Fibroblast of villous mesenchyme (primary cell): ENCODE data around the gene SCN1B. TPM values are rescaled to one million over a fixed set of nuclear protein-coding genes. Genes with fewer than 3 reads are reported as not detected.
"Not testable (repeated sequence)": the region's sequence is repeated elsewhere in the genome, so short reads cannot be mapped to it uniquely, and the experiment has no call there.

Source experiments
- DNase-seq: peaks from one replicate; pipeline ENCODE4 v3.0.0-alpha.2; 2010; ENCODE audit warnings: low read depth
- H3K4me3 ChIP-seq: 2 replicates; pipeline ENCODE4 v1.5.1; 2011; ENCODE audit warnings: low read depth, mild to moderate bottlenecking, low read length
- CTCF ChIP-seq: IDR thresholded peaks from 2 replicates; pipeline ENCODE4 v1.5.1; 2012; ENCODE audit warnings: low read depth, mild to moderate bottlenecking, low read length; ENCODE audit not compliant: insufficient read depth
- total RNA-seq: library from RNA; depleted of rRNA; stranded (reverse); fragments of >200 nt; gene quantifications from 2 replicates; pipeline ENCODE4 v1.2.3, GENCODE V29; 2012

Gene SCN1B
- total RNA-seq, 1 donor = 2.6 TPM

DNA sequence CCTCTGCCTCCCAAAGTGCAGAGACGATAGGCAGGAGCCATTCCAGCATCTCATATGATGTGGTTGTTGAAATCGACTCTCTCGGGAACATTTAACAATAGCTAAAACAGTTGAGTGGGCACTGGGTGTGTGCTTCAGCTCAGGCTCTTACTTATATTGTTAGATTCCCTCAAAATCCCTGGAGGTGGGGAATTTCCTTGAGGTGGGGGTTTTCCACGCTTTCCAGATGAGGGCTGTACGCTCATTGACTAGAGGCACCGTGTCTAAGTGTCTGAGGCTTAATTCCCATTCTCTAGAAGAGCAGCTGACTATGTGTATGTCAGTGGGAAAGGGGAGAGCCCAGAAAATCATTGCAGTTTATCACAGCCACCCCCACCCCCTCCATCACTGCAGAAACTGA, 41.0 kb upstream of the SCN1B start:
- DNase-seq = no peak
- H3K4me3 ChIP-seq = no peak overlapping the region
- TF ChIP-seq CTCF = no peak

DNA sequence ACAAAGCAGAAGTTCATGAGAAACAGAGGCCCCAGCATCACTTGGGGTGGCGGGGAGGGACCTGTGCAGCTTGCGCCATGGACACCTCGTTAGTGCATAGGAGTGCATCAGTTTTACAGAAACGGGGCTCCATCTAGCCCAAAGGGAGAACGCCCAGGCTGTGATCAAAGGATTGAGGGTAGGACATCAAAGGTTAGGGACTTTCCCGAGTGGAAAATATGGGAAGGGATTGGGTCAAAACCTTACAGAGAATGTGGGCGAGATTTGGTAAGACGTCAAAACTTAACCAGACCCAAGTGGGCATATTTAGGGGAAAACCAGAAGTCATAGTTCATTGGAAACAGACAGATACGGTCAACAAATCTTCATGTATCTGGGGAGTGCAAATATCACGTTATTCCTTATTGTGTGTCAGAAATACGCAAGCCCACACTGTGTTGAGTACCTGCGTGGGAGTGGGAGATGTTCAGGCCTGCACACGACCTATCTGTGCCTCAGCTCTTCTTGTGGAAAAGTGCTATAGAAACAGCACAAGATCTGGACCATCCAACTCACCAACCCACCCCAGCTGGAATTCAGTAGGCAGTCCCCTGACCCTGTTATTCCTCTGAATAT, 39.6 kb upstream of the SCN1B start:
- TF ChIP-seq CTCF = no peak
- no peak for DNase-seq
- no peak overlapping the region for H3K4me3 ChIP-seq

- TF ChIP-seq CTCF = no peak
- DNase-seq = no peak
These were observed 38.5 kb upstream of the SCN1B start for GRCh38 chr19:34991542-34992333.

DNA sequence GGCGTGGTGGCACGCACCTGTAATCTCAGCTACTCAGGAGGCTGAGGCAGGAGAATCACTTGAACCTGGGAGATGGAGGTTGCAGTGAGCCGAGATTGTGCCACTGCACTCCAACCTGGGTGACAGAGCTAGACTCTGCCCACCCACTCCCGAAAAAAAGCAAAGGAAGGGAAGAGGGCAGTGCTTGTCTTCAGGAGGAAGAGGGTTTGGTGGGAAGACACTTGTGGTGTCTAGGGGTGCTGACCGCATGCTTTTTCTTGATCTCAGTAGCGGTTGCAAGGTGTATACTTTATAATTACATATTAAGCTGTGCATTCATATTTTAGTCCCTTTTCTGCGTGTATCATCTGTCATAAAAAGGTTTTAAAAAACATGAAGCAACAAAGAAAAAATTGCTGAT, 37.7 kb upstream of the SCN1B start:
- not testable (repeated sequence) for DNase-seq, H3K4me3 ChIP-seq

More at GRCh38 chr19:34991542-34992333, 38.5 kb upstream of the SCN1B start:
- H3K4me3 ChIP-seq = no peak overlapping the region

DNA sequence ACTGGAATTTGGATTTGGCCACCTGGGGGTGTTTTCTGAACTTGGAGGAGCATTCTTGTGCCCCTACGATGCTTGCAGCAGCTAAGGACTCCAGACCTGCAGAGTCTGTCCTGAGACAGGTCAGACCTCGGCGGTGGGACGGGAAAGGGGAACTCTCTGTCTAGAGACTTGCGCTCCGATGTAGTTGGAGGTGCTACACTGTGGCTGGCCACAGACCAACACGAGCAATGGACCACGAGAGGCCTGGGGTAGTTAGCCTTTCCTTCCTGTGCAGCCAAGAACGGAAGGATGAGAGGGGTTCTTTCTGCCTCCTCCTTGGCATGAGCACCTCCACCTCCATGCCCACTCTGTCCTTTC, 36.0 kb upstream of the SCN1B start:
- no peak for TF ChIP-seq CTCF
- H3K4me3 ChIP-seq = no peak overlapping the region
- DNase-seq = no peak

GRCh38 chr19:34994643-34995541, 35.4 kb upstream of the SCN1B start:
- TF ChIP-seq CTCF = no peak
- H3K4me3 ChIP-seq = no peak overlapping the region
- DNase-seq = no peak

GRCh38 chr19:34995551-34995950, 34.7 kb upstream of the SCN1B start:
- no peak for DNase-seq
- no peak for TF ChIP-seq CTCF
- H3K4me3 ChIP-seq = no peak overlapping the region
